ENCODE results near the gene AREL1. TPM values are rescaled to one million over a fixed set of nuclear protein-coding genes. Genes with fewer than 3 reads are reported as not detected.
A peak's percentile ranks its signal among the peaks of the same experiment; 100 is the strongest.

Gene AREL1
- total and polyA plus RNA-seq, 2 experiments from 2014 or later: 14.9 to 19.2 TPM

DNA sequence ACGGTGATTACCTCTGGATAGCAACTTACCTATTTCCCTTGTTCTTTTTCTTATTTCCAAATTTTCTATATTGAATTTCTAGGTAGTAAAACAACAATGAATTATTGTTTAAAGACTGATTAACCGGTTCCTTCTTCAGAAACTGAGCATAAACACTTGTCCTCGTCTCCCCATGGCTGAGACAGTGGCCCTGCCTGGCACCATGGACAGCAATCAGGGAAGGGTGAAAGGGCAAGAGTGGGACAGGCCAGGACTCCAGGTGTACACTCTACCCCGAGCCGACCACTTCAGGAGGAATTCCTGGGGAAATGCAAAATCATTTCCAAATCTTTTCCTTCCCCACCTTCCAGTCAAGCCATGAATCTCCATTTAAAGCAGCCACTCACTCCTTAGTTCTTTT, 52.0 kb downstream of the AREL1 start:
- Histone ChIP-seq H3K36me3 (peaks cover 42% of the 10 kb centered on the region), H3K4me3 (no peak overlapping the region), H3K9me3 (ENCODE audit: low read depth) (no peaks in the 10 kb centered on the region), H3K4me1 (ENCODE audit: low read depth) (peaks cover 2% of the 10 kb centered on the region), H3K27me3 (no peaks in the 10 kb centered on the region), H3K27ac (no peak overlapping the region)
- no peak for TF ChIP-seq CTCF (IDR thresholded peaks at IDR 0.05; ENCODE audit: low read depth, low read length)
- DNase-seq (ENCODE audit: low read depth in 1 of 2, low spot score in 1 of 2): no peak

DNA sequence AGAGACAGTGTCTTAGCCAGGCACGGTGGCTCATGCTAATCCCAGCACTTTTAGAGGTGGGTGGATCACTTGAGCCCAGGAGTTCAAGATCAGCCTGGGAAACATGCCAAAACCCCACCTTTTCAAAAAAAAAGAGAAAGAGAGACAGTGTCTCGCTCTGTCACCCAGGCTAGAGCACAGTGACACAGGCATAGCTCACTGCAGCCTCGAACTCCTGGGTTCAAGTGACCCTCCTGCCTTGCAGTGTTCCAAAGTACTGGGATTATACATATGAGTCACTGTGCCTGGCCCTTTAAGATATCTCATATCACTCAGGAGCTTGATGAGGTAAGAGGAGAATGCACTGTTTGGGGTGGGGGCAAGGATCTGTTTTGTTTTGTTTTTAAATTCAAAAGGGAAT, 52.7 kb downstream of the AREL1 start:
- Histone ChIP-seq H3K27ac (no peak overlapping the region), H3K4me1 (ENCODE audit: low read depth) (peaks cover 9% of the 10 kb centered on the region), H3K27me3 (no peaks in the 10 kb centered on the region), H3K36me3 (peaks cover 36% of the 10 kb centered on the region), H3K9me3 (ENCODE audit: low read depth) (no peaks in the 10 kb centered on the region), H3K4me3 (no peak overlapping the region)
- no peak for DNase-seq (ENCODE audit: low read depth in 1 of 2, low spot score in 1 of 2)
- TF ChIP-seq CTCF (IDR thresholded peaks at IDR 0.05; ENCODE audit: low read depth, low read length): no peak

- H3K27ac ChIP-seq: no peak overlapping the region
- no peak for TF ChIP-seq CTCF (IDR thresholded peaks at IDR 0.05; ENCODE audit: low read depth, low read length)
These were observed 54.2 kb downstream of the AREL1 start for GRCh38 chr14:74658535-74659131.

GRCh38 chr14:74656964-74657363, 55.9 kb downstream of the AREL1 start:
- peaks cover 18% of the 10 kb centered on the region for H3K36me3 ChIP-seq
- H3K4me3 ChIP-seq: no peak overlapping the region
- DNase-seq (ENCODE audit: low read depth in 1 of 2, low spot score in 1 of 2): no peak
- H3K27me3 ChIP-seq: no peaks in the 10 kb centered on the region
- H3K4me1 ChIP-seq (ENCODE audit: low read depth): peaks cover 19% of the 10 kb centered on the region
- no peaks in the 10 kb centered on the region for H3K9me3 ChIP-seq (ENCODE audit: low read depth)
- H3K27ac ChIP-seq: no peak overlapping the region
- no peak for TF ChIP-seq CTCF (IDR thresholded peaks at IDR 0.05; ENCODE audit: low read depth, low read length)

More at GRCh38 chr14:74658535-74659131, 54.2 kb downstream of the AREL1 start:
- Histone ChIP-seq H3K4me3 (no peak overlapping the region), H3K9me3 (ENCODE audit: low read depth) (no peaks in the 10 kb centered on the region), H3K36me3 (peaks cover 32% of the 10 kb centered on the region), H3K27me3 (no peaks in the 10 kb centered on the region), H3K4me1 (ENCODE audit: low read depth) (peaks cover 19% of the 10 kb centered on the region)
- DNase-seq (ENCODE audit: low read depth in 1 of 2, low spot score in 1 of 2): peak in 1 of 2 donors; percentile 56

DNA sequence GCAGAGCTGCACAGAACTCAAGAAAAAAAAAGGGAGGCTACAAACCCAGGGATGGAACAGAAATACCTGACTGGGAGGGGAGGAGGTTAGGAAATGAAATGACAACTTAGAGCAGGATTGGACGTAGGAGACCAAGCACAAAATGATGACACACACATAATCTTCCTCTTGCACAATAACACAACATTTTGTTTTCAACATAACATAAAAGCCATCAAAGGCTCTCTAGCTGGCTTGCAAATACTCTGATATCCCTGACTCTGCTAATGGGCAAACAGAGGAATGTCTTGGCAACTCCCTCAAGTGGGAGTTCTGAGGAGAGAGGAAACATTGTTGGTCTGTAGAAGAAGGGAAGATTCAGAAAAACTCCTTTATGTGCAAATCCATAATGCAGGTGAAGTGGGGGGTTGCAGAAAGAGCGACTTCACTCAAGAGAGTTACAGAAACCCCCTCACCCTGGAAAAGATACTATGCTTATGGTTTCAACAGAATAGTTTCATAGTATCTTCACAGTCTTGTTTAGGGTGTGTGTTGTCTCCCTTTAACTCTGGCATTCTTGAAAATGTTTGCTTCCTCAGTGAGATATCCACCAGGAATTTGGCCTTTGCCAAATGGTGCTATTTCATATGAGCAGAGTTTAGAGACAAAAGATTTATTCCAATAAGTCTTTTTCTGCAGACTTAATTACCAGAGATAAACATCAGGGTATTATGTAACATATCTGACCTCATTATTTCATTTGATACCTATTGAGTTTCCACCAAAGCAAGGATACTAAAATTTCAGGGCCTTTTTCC, 57.1 kb downstream of the AREL1 start:
- H3K27ac ChIP-seq: peak overlapping the region; percentile 62

More for the DNA sequence above, 57.1 kb downstream of the AREL1 start:
- TF ChIP-seq CTCF (IDR thresholded peaks at IDR 0.05; ENCODE audit: low read depth, low read length): no peak
- H3K27me3 ChIP-seq: no peaks in the 10 kb centered on the region
- H3K4me1 ChIP-seq (ENCODE audit: low read depth): peaks cover 19% of the 10 kb centered on the region
- no peaks in the 10 kb centered on the region for H3K9me3 ChIP-seq (ENCODE audit: low read depth)
- H3K36me3 ChIP-seq: peaks cover 10% of the 10 kb centered on the region
- peak in 1 of 2 donors; percentile 90 for DNase-seq (ENCODE audit: low read depth in 1 of 2, low spot score in 1 of 2)
- no peak overlapping the region for H3K4me3 ChIP-seq

Data from cardiac muscle cell (in vitro differentiated cells and primary cell).